Mesangial cell (primary cell): Measurements from ENCODE around the gene VCX2. TPM values are rescaled to one million over a fixed set of nuclear protein-coding genes. Genes with fewer than 3 reads are reported as not detected.

Experiments used
- total RNA-seq: library from RNA; depleted of rRNA; stranded (reverse); fragments of >200 nt; gene quantifications from 2 replicates; pipeline ENCODE4 v1.2.3, GENCODE V29; 2015

VCX2 gene
- not detected in 2 replicates for total RNA-seq

GRCh38 chrX:8171169-8171568, at the start of gene VCX2:
VCX2 (minus strand) TSS chrX:8171267; CDS start chrX:8170643, 624 bp downstream.

Other genes starting within 250 kb of the VCX2 start
- 24.8 and 41.2 TPM in 2 replicates for gene PNPLA4, start 243.9 kb downstream of the VCX2 start, total RNA-seq